HCT116 (cell line): Measurements from ENCODE around the gene ATP2A3. TPM values are rescaled to one million over a fixed set of nuclear protein-coding genes. Genes with fewer than 3 reads are reported as not detected.

Experiments
- ATAC-seq: fragments of 200-7000 bp; cut with Tn5 transposase; 2 replicates; pipeline ENCODE4 v1.9.1; 2020; ENCODE audit warnings: mild to moderate bottlenecking, moderate library complexity
- BruUV-seq: library from RNA; stranded (reverse); fragments of 400-500 nt; replicated peaks from 2 replicates; lab custom pipeline; 2021; lab: Mats Ljungman, UMichigan
- CTCF ChIA-PET: fragments of 300-600 bp; sonication (Branson Sonifier 250); formaldehyde crosslinking; loops from one replicate; lab custom pipeline; 2021; ENCODE audit warnings: antibody characterized with exemption; lab: Charles Lee
- POLR2A ChIA-PET: fragments of 300-600, 350-600 bp; sonication (Branson Sonifier 250); formaldehyde crosslinking; loops from one replicate; lab custom pipeline; 2021; ENCODE audit warnings: antibody characterized with exemption; lab: Charles Lee
- RAD21 ChIA-PET, 2 experiments: fragments of 300-600 bp; sonication (Branson Sonifier 250); formaldehyde crosslinking; loops; one replicate each; lab custom pipeline; 2023; ENCODE audit warnings: low total read pairs in 2 of 2; ENCODE audit not compliant: uncharacterized antibody in 2 of 2, unreplicated experiment in 2 of 2, low non-redundant PET in 1 of 2; lab: Charles Lee
- DNase-seq: peaks from one replicate; pipeline ENCODE4 v3.0.0-alpha.2; 2010; ENCODE audit warnings: low read depth, low spot score
- H2AFZ ChIP-seq: fragments of 200-600 bp; shearing (Covaris generic), sonication (generic); 2 replicates; pipeline ENCODE4 v1.6.1; 2017; ENCODE audit warnings: low read depth, mixed run types, mixed read lengths, antibody characterized with exemption, low read length; ENCODE audit not compliant: poor library complexity, severe bottlenecking
- H3K27ac ChIP-seq: 2 replicates; pipeline ENCODE4 v1.5.1; 2012; ENCODE audit warnings: low read depth, low read length
- H3K27me3 ChIP-seq: fragments of 200-600 bp; sonication (generic); 2 replicates; pipeline ENCODE4 v1.6.1; 2016; ENCODE audit warnings: mixed run types, low read length, mixed read lengths; ENCODE audit not compliant: insufficient read depth
- H3K36me3 ChIP-seq, 2 experiments: fragments of 200-500 bp in 1 of 2; fragments of 200-600 bp in 1 of 2; sonication (Bioruptor generic) in 1 of 2; sonication (generic) in 1 of 2; 2 replicates each; pipeline versions ENCODE4 v1.5.1 to v1.6.1; 2014 to 2016; ENCODE audit warnings: low read length in 2 of 2, inconsistent platforms in 1 of 2, mixed read lengths in 1 of 2, mixed run types in 1 of 2; ENCODE audit not compliant: insufficient read depth in 2 of 2, control insufficient read depth in 1 of 2
- H3K4me1 ChIP-seq, 2 experiments: fragments of 200-600 bp in 1 of 2; sonication (generic) in 1 of 2; 2 replicates each; pipeline versions ENCODE4 v1.5.1 to v1.6.1; 2012 to 2017; ENCODE audit warnings: low read length in 2 of 2, inconsistent platforms in 1 of 2, mild to moderate bottlenecking in 1 of 2, mixed read lengths in 1 of 2, mixed run types in 1 of 2, moderate library complexity in 1 of 2; ENCODE audit not compliant: insufficient read depth in 2 of 2, control insufficient read depth in 1 of 2
- H3K4me2 ChIP-seq: fragments of 200-600 bp; sonication (generic); 2 replicates; pipeline ENCODE4 v1.6.1; 2017; ENCODE audit warnings: mixed run types, low read length, mixed read lengths
- H3K4me3 ChIP-seq, 2 experiments: fragments of 200-600 bp in 1 of 2; sonication (generic) in 1 of 2; replicated peaks in 1 of 2; 2 replicates each; pipeline ENCODE4 v1.5.1; 2011 to 2016; ENCODE audit warnings: low read length in 2 of 2, control low read depth in 1 of 2, low read depth in 1 of 2, mild to moderate bottlenecking in 1 of 2, mixed read lengths in 1 of 2, mixed run types in 1 of 2
- H3K79me2 ChIP-seq: fragments of 200-600 bp; sonication (generic); 2 replicates; pipeline ENCODE4 v1.6.1; 2017; ENCODE audit warnings: mild to moderate bottlenecking, mixed run types, low read length, moderate library complexity, mixed read lengths; ENCODE audit not compliant: insufficient read depth
- H3K9ac ChIP-seq: fragments of 200-600 bp; sonication (generic); 2 replicates; pipeline ENCODE4 v1.6.1; 2016; ENCODE audit warnings: low read length, mixed read lengths
- H3K9me2 ChIP-seq: fragments of 200-600 bp; sonication (generic), shearing (Covaris generic); 2 replicates; pipeline ENCODE4 v1.6.1; 2017; ENCODE audit warnings: mixed run types, mild to moderate bottlenecking, moderate library complexity; ENCODE audit not compliant: insufficient read depth
- H3K9me3 ChIP-seq, 2 experiments: fragments of 200-500 bp in 1 of 2; fragments of 200-600 bp in 1 of 2; sonication (Bioruptor generic) in 1 of 2; sonication (generic) in 1 of 2; 2 replicates each; pipeline ENCODE4 v1.6.1; 2014 to 2017; ENCODE audit warnings: low read length in 2 of 2, mixed read lengths in 2 of 2, inconsistent platforms in 1 of 2, low read depth in 1 of 2, mild to moderate bottlenecking in 1 of 2, mixed run types in 1 of 2, moderate library complexity in 1 of 2; ENCODE audit not compliant: control insufficient read depth in 1 of 2, insufficient read depth in 1 of 2
- H4K20me1 ChIP-seq: fragments of 200-600 bp; sonication (generic), shearing (Covaris generic); 2 replicates; pipeline ENCODE4 v1.6.1; 2017; ENCODE audit warnings: mixed run types, mild to moderate bottlenecking, moderate library complexity; ENCODE audit not compliant: insufficient read depth
- CBX3 ChIP-seq: IDR thresholded peaks from 2 replicates; pipeline ENCODE4 v1.6.1; 2012; ENCODE audit warnings: low read depth
- CEBPB ChIP-seq: IDR thresholded peaks from 2 replicates; pipeline ENCODE4 v1.6.1; 2012; ENCODE audit warnings: low read depth
- CTCF ChIP-seq, 3 experiments: fragments of 200-600 bp in 1 of 3; sonication (generic) in 1 of 3; IDR thresholded peaks in 2 of 3; conservative IDR thresholded peaks in 1 of 3; 2 replicates each; pipeline ENCODE4 v1.5.1; 2012 to 2017; ENCODE audit warnings: low read depth in 2 of 3, low read length in 2 of 3, antibody characterized with exemption in 1 of 3, borderline replicate concordance in 1 of 3, control low read depth in 1 of 3, mild to moderate bottlenecking in 1 of 3, mixed read lengths in 1 of 3, mixed run types in 1 of 3, moderate library complexity in 1 of 3; ENCODE audit not compliant: insufficient read depth in 1 of 3
- EGR1 ChIP-seq: IDR thresholded peaks from 2 replicates; pipeline ENCODE4 v1.6.1; 2012; ENCODE audit warnings: low read depth
- ELF1 ChIP-seq: IDR thresholded peaks from 2 replicates; pipeline ENCODE4 v1.6.1; 2012; ENCODE audit warnings: low read depth, borderline replicate concordance
- EZH2 ChIP-seq: fragments of 200-600 bp; sonication (generic); IDR thresholded peaks from 2 replicates; pipeline ENCODE4 v1.6.1; 2017; ENCODE audit warnings: antibody characterized with exemption, mixed run types
- EZH2phosphoT487 ChIP-seq: fragments of 200-600 bp; IDR thresholded peaks from 2 replicates; pipeline ENCODE4 v1.6.1; 2018; ENCODE audit warnings: antibody characterized with exemption, borderline replicate concordance
- JUND ChIP-seq: IDR thresholded peaks from 2 replicates; pipeline ENCODE4 v1.6.1; 2012
- POLR2A ChIP-seq: IDR thresholded peaks from 2 replicates; pipeline ENCODE4 v1.7.0; 2011; ENCODE audit warnings: borderline replicate concordance; ENCODE audit not compliant: insufficient read depth, insufficient read length; ENCODE audit errors: extremely low read depth
- POLR2AphosphoS5 ChIP-seq: IDR thresholded peaks from 2 replicates; pipeline ENCODE4 v1.6.1; 2011; ENCODE audit warnings: mild to moderate bottlenecking, low read depth, low read length, moderate library complexity
- RAD21 ChIP-seq: IDR thresholded peaks from 2 replicates; pipeline ENCODE4 v1.6.1; 2012; ENCODE audit warnings: low read depth, mild to moderate bottlenecking
- SIN3A ChIP-seq: IDR thresholded peaks from 2 replicates; pipeline ENCODE4 v1.6.1; 2012; ENCODE audit warnings: low read depth
- SP1 ChIP-seq: IDR thresholded peaks from 2 replicates; pipeline ENCODE4 v1.6.1; 2012; ENCODE audit warnings: low read depth
- SRF ChIP-seq: IDR thresholded peaks from 2 replicates; pipeline ENCODE4 v1.6.1; 2012; ENCODE audit warnings: low read depth
- ZFX ChIP-seq: fragments of 450-650 bp; IDR thresholded peaks from 2 replicates; pipeline ENCODE4 v1.6.1; 2017
- ZNF274 ChIP-seq: fragments of 200-500 bp; sonication (Bioruptor generic); IDR thresholded peaks from 2 replicates; pipeline ENCODE4 v1.6.1; 2014; ENCODE audit warnings: mild to moderate bottlenecking, low read depth, low read length, inconsistent platforms
- intact Hi-C: fragments of 100-400 bp; cut with micrococcal nuclease; formaldehyde crosslinking; loops from 2 replicates; pipeline ENCODE4 v1.10.0; 2022
- total RNA-seq: library from RNA; stranded (reverse); gene quantifications from one replicate; pipeline ENCODE4 v1.2.1, GENCODE V29; 2021; ENCODE audit not compliant: unreplicated experiment
- TF ChIP-seq, protein P1 (sequence below): IDR thresholded peaks from 2 replicates; pipeline ENCODE4 v1.6.1; 2012
- TF ChIP-seq, protein P2 (sequence below): IDR thresholded peaks from 2 replicates; pipeline ENCODE4 v1.6.1; 2011; ENCODE audit warnings: mild to moderate bottlenecking, low read length, moderate library complexity; ENCODE audit not compliant: insufficient replicate concordance; ENCODE audit errors: extremely low read depth
- TF ChIP-seq, protein P3 (sequence below): IDR thresholded peaks from 2 replicates; pipeline ENCODE4 v1.6.1; 2012; ENCODE audit warnings: low read depth

ATP2A3 gene
- total RNA-seq, 1 experiment from 2014 or later, result 23.1 TPM

GRCh38 chr17:3986270-3986938, 22.2 kb upstream of the ATP2A3 start:
- RAD21 ChIA-PET, result no interaction called here
- no peak overlapping the region for H3K9ac ChIP-seq
- no peak for DNase-seq
- intact Hi-C loops, result no loop called here
- H3K4me1 ChIP-seq, result peaks cover 0 to 5% of the 10 kb centered on the region in 2 experiments; a peak in 2 of 4 replicates
- POLR2A ChIA-PET, result interaction anchor here (1.3 kb wide), 1 partner anchor 18 kb away, joined by 3 read pairs; no protein-coding TSS in a partner anchor
- H4K20me1 ChIP-seq, result no peaks in the 10 kb centered on the region
- H2AFZ ChIP-seq, result no peak overlapping the region
- H3K9me2 ChIP-seq, result no peaks in the 10 kb centered on the region
- TF ChIP-seq, protein P1, sequence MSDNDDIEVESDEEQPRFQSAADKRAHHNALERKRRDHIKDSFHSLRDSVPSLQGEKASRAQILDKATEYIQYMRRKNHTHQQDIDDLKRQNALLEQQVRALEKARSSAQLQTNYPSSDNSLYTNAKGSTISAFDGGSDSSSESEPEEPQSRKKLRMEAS, result no peak
- TF ChIP-seq ZNF274 (no peak), CBX3 (no peak), POLR2AphosphoS5 (no peak), ELF1 (no peak), SP1 (no peak), SIN3A (no peak), RAD21 (no peak), SRF (no peak), EGR1 (no peak), ZFX (no peak), CTCF (IDR thresholded peaks at IDR 0.05 in 2 of 3, conservative IDR thresholded peaks at IDR 0.05 in 1 of 3; ENCODE audit: borderline replicate concordance in 1 of 3, insufficient read depth in 1 of 3, low read depth in 2 of 3, low read length in 2 of 3) (no peak), EZH2 (no peak), CEBPB (no peak), JUND (no peak), EZH2phosphoT487 (no peak), POLR2A (no peak)
- TF ChIP-seq, protein P2, sequence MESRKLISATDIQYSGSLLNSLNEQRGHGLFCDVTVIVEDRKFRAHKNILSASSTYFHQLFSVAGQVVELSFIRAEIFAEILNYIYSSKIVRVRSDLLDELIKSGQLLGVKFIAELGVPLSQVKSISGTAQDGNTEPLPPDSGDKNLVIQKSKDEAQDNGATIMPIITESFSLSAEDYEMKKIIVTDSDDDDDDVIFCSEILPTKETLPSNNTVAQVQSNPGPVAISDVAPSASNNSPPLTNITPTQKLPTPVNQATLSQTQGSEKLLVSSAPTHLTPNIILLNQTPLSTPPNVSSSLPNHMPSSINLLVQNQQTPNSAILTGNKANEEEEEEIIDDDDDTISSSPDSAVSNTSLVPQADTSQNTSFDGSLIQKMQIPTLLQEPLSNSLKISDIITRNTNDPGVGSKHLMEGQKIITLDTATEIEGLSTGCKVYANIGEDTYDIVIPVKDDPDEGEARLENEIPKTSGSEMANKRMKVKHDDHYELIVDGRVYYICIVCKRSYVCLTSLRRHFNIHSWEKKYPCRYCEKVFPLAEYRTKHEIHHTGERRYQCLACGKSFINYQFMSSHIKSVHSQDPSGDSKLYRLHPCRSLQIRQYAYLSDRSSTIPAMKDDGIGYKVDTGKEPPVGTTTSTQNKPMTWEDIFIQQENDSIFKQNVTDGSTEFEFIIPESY, result no peak
- TF ChIP-seq, protein P3, sequence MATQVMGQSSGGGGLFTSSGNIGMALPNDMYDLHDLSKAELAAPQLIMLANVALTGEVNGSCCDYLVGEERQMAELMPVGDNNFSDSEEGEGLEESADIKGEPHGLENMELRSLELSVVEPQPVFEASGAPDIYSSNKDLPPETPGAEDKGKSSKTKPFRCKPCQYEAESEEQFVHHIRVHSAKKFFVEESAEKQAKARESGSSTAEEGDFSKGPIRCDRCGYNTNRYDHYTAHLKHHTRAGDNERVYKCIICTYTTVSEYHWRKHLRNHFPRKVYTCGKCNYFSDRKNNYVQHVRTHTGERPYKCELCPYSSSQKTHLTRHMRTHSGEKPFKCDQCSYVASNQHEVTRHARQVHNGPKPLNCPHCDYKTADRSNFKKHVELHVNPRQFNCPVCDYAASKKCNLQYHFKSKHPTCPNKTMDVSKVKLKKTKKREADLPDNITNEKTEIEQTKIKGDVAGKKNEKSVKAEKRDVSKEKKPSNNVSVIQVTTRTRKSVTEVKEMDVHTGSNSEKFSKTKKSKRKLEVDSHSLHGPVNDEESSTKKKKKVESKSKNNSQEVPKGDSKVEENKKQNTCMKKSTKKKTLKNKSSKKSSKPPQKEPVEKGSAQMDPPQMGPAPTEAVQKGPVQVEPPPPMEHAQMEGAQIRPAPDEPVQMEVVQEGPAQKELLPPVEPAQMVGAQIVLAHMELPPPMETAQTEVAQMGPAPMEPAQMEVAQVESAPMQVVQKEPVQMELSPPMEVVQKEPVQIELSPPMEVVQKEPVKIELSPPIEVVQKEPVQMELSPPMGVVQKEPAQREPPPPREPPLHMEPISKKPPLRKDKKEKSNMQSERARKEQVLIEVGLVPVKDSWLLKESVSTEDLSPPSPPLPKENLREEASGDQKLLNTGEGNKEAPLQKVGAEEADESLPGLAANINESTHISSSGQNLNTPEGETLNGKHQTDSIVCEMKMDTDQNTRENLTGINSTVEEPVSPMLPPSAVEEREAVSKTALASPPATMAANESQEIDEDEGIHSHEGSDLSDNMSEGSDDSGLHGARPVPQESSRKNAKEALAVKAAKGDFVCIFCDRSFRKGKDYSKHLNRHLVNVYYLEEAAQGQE, result no peak
- H3K27ac ChIP-seq, result no peak overlapping the region
- no TSS peak for BruUV-seq
- CTCF ChIA-PET, result no interaction called here
- ATAC-seq, result no peak; the same call in 1 of the 2 replicates
- no peaks in the 10 kb centered on the region for H3K27me3 ChIP-seq
- no peaks in the 10 kb centered on the region for H3K36me3 ChIP-seq
- no peak overlapping the region for H3K4me3 ChIP-seq
- peak overlapping the region; percentile 8; the same call in 1 of the 2 replicates for H3K4me2 ChIP-seq
- H3K9me3 ChIP-seq, result no peaks in the 10 kb centered on the region
- H3K79me2 ChIP-seq, result no peaks in the 10 kb centered on the region
